Measurements from ENCODE around the gene SSTR3.
"Not testable (repeated sequence)": the region's sequence is repeated elsewhere in the genome, so short reads cannot be mapped to it uniquely, and the experiment has no call there.

SSTR3 gene

DNA sequence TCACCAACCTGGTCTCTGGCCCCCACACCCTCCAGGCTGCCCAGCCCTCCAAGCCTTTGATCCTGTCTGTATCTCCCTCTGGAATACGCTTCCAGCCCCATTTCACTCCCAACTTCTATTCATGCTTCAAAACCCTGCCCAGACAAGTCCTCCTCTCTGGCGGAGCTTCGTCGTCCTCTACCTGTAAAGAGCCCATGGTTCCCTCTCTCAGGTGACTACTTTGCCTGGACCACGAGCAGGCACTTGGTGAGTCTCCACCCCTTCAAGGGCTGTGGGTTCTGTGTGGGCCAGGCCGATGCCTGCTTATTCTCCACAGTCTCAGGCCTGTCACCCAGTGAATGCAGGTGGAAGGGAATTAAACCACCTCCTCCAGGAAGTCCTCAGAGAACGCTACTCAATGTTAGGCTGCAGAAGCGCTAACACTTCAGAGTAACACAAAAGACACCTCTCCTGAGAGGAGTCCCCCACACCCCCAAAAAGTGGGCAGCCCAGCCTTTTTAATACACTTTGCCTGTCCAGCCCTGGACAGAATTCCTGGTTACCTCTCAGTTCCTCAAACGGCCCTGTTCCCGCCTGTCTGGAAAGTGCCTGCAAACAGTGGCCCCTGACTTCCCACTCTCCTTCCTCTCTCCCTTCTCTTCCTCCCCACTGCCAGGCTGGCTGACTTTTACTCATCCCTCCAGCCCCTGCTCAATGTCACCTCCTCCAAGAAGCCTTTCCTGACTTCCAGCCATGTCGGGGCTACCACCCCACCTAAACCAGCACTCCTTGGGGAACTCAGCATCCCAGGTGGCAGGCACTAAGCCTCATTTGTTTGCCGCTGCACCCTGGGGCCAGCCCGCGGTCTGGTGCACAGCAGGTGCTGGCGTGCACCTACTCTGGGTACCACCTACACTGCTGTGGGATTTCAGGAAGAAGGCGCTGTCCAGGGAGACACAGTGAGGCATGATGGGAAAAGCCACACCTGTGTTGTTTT, 22.7 kb upstream of the SSTR3 start:
- H3K4me3 ChIP-seq (ENCODE audit: low read depth, low read length) = no peak overlapping the region
- TF ChIP-seq, protein P1, sequence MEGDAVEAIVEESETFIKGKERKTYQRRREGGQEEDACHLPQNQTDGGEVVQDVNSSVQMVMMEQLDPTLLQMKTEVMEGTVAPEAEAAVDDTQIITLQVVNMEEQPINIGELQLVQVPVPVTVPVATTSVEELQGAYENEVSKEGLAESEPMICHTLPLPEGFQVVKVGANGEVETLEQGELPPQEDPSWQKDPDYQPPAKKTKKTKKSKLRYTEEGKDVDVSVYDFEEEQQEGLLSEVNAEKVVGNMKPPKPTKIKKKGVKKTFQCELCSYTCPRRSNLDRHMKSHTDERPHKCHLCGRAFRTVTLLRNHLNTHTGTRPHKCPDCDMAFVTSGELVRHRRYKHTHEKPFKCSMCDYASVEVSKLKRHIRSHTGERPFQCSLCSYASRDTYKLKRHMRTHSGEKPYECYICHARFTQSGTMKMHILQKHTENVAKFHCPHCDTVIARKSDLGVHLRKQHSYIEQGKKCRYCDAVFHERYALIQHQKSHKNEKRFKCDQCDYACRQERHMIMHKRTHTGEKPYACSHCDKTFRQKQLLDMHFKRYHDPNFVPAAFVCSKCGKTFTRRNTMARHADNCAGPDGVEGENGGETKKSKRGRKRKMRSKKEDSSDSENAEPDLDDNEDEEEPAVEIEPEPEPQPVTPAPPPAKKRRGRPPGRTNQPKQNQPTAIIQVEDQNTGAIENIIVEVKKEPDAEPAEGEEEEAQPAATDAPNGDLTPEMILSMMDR (IDR thresholded peaks at IDR 0.05; ENCODE audit: low read depth, low read length) = no peak

DNA sequence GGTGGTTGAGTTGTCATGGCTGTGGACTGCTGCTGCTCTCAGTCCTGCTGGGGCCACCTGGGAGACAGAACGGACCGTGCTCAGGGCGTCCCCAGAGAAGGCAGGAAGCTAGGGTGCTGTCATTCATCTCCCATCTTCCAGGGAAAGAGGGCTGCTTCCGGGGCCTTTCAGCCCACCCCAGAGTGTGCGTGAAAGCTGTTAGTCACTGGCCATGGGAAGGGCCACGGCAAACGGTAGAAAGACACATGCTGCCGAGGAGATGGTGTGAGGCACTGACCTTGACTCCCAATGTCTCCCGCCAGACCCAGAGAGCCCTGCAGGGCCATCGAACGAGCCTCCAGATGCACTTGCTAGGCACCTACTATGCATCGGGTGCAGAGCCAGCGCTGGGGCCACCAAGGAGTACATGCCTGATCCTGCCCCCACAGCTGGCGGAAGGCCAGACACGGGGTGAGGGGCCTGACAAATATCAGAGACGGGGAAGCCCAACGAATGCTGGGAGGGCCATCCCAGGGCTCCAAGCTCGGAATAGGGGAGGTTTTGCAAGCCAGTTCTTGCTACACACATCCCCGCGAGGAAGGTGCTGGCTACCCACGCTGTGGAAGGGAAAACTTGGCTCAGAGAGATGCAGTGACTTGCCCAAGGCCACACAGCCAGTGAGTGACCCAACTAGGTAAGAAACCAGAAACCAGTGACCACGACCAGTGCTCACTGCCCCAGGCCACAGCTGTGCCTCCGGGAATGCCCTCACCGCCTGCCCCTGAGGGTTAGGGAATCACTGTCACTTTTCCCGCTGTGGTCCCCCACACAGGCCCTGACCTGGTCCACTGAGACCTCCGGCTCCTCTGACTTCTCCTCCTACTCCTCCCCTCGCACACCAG, 21.7 kb upstream of the SSTR3 start:
- no peak overlapping the region for H3K4me3 ChIP-seq (ENCODE audit: low read depth, low read length)
- TF ChIP-seq, protein P1 (IDR thresholded peaks at IDR 0.05; ENCODE audit: low read depth, low read length) = no peak

DNA sequence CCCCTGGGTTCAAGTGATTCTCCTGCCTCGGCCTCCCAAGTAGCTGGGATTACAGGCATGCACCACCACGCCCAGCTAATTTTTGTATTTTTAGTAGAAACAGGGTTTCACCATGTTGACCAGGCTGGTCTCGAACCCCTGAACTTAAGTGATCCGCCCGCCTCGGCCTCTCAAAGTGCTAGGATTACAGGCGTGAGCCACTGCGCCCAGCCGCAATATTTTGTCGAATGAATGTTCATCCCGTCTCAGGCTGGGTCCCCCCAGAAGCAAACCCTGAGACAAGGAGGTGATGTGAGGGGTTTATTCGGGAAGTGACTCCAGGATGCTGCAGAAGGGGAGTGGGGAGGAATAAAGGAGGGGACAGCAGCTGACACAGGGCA, 21.1 kb upstream of the SSTR3 start:
- not testable (repeated sequence) for H3K4me3 ChIP-seq (ENCODE audit: low read depth, low read length)

DNA sequence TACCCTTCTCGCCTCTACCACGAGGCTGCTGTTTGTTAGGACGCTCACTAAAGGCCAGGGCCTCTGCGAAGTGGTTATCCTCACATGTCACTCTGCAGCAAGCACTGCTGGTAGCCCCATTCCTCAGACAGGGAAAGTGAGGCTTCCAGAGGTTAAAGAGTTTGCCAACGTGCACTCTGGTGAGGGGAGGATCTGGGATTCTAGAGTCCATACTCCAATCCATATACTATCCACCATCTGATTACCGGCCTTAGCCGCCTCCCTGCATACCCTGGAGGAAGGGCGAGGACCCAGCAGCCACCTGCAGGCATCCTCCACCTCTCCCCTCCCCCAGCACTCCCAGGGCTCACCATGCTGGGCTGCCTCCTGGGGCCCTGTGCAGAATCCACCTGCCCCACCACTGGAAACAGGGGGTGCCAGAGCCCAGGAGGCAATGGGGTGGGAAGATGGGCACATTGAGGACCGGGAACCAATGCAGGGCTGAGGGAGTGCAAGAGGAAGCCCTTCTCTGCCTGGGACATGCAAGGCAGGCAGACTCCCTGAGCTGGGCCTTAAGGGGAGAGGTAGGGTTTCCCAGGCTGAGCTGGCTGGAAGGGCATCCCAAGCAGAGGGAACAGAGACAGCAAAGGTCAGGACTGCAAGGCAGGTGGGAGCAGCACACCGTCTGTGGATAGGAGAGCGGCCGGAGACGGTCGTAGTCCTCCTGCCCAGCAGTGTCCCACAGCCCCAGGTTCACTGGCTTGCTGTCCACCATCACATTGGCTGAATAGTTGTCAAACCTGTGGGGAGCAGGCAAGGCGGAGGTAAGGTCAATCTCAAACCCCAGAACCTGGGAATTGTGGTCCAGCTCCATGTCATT, 20.1 kb upstream of the SSTR3 start:
- TF ChIP-seq, protein P1 (IDR thresholded peaks at IDR 0.05; ENCODE audit: low read depth, low read length) = no peak
- H3K4me3 ChIP-seq (ENCODE audit: low read depth, low read length) = no peak overlapping the region

DNA sequence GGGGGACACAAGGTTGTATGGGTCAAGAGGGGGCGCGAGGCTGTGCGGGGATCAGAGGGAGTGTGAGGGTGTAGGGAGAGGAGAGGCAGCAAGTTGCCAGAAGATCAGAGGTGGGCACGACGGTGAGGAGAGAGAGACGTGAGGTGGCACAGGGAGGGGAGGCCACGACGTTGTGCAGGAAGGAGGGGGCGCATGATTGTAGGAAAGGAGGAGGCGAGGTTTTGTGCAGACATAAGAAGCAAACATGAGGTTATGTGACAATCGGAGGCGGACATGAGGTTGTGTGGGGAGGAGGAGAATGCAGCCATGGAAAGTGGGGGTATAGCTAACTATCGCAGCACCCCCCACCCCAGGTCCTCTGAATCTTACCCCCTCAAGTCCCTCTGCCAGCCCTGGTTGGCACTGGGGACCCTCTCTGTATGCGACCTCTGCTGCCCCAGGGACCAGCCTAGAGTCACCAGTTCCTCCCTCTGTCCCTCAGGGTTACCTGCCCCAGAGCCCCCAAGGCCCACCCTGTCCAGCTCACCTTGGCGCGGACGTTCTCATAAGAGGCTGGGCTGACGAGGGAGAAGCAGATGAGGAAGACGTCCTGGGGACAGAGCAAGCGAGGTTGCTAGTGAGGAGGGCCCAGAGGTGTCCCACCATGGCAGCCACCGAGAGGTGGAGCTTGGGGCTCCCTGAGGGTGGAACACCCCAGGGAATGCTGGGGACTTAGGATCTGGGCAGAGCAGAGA, 19.3 kb upstream of the SSTR3 start:
- no peak overlapping the region for H3K4me3 ChIP-seq (ENCODE audit: low read depth, low read length)
- TF ChIP-seq, protein P1 (IDR thresholded peaks at IDR 0.05; ENCODE audit: low read depth, low read length) = no peak

DNA sequence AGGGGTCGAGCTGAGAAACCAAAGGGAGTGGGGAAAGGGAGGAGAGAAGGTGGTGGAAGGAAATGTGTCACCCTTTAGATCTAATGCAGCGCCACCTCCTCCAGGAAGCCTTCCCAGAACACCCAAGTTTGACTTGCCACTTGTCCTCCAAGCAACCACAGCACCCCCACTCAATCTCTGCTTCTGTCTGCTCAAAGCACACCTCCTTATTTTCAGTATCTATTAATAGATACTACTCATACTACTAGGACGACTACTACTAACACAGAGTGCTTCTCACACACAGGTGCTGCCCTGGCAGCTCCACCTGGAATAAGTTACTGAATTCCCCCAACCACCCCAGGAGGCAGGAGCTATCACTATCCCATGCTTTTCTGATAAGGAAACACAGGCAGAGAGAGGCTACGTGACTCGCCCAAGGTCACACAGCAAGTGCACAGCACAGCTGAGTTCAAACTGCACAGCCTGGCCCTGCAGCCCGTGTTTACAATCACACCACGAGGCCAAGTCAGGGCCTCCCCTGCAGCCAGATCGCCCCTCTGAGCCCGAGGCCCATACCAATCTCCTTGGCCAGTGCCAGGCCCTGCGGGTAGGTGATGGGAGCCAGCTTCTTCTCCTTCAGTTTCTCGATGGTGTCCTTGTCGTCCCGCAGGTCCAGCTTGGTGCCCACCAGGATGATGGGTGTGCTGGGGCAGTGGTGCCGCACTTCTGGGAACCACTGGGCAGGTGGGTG, 18.6 kb upstream of the SSTR3 start:
- TF ChIP-seq, protein P1 (IDR thresholded peaks at IDR 0.05; ENCODE audit: low read depth, low read length) = no peak
- no peak overlapping the region for H3K4me3 ChIP-seq (ENCODE audit: low read depth, low read length)
